Activated CD8-positive, alpha-beta T cell treated with anti-CD3 and anti-CD28 coated beads for 36 hours (primary cell): ENCODE measurements around the gene COG2. TPM values are rescaled to one million over a fixed set of nuclear protein-coding genes. Genes with fewer than 3 reads are reported as not detected.
"Not testable (repeated sequence)": the region's sequence is repeated elsewhere in the genome, so short reads cannot be mapped to it uniquely, and the experiment has no call there.

Source experiments
- ATAC-seq: fragments of 200-7000 bp; cut with Tn5 transposase; one replicate; pipeline ENCODE4 v1.10.0; 2021; ENCODE audit warnings: mild to moderate bottlenecking, moderate library complexity
- CTCF ChIA-PET: fragments of 350-600 bp; sonication (Branson Sonifier 250); formaldehyde crosslinking; loops from one replicate; lab custom pipeline; 2021; ENCODE audit warnings: antibody characterized with exemption; lab: Charles Lee
- POLR2A ChIA-PET: fragments of 350-600 bp; sonication (Branson Sonifier 250); formaldehyde crosslinking; loops from one replicate; lab custom pipeline; 2021; ENCODE audit warnings: antibody characterized with exemption; lab: Charles Lee
- DNase-seq: peaks from one replicate; pipeline ENCODE4 v3.0.0-alpha.2; 2020
- H3K27ac Mint-ChIP-seq: one replicate; pipeline ENCODE4 v1.8.0; 2021; ENCODE audit warnings: mild to moderate bottlenecking, mixed read lengths
- H3K27me3 Mint-ChIP-seq: one replicate; pipeline ENCODE4 v1.8.0; 2021; ENCODE audit warnings: mixed read lengths
- H3K36me3 Mint-ChIP-seq: one replicate; pipeline ENCODE4 v1.8.0; 2021; ENCODE audit warnings: low read depth, mixed read lengths
- H3K4me1 Mint-ChIP-seq: one replicate; pipeline ENCODE4 v1.8.0; 2021; ENCODE audit warnings: low read depth, mixed read lengths
- H3K4me3 Mint-ChIP-seq: one replicate; pipeline ENCODE4 v1.8.0; 2021; ENCODE audit warnings: mild to moderate bottlenecking, moderate library complexity, mixed read lengths
- H3K9me3 Mint-ChIP-seq: one replicate; pipeline ENCODE4 v1.8.0; 2021; ENCODE audit warnings: mixed read lengths
- CTCF ChIP-seq: fragments of 200-600 bp; IDR thresholded peaks from one replicate; pipeline ENCODE4 v1.8.0; 2022; ENCODE audit warnings: antibody characterized with exemption, mild to moderate bottlenecking
- intact Hi-C: fragments of 100-400 bp; cut with micrococcal nuclease; formaldehyde crosslinking; loops from one replicate; pipeline ENCODE4 v1.10.0; 2022
- total RNA-seq, 2 experiments: library from RNA; stranded (reverse); gene quantifications; one replicate each; pipeline ENCODE4 v1.2.3, GENCODE V29; 2021

COG2 gene
- total RNA-seq, 2 experiments from 2014 or later, result 26.1 to 27.6 TPM

DNA sequence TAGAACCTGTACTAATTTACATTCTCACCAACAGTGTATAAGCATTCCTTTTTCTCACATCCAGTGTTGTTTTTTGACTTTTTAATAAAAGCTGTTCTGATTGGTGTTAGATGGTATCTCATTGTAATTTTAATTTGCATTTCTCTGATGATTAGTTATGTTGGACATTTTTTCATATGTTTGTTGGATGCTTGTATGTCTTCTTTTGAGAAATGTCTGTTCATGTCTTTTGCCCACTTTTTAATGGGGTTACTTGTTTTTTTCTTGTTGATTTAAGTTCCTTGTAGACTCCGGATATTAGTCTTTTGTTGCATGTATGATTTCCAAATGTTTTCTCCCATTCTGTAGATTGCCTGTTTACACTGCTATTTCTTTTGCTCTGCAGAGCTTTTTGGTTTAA is 8.0 kb downstream of the COG2 start:
- CTCF ChIA-PET, result interaction anchor here (1.0 to 2.4 kb wide), 2 partner anchors 8 to 11 kb away, joined by 4 to 16 read pairs; partner anchors contain the start of gene COG2
- POLR2A ChIA-PET, result interaction anchor here (0.8 to 1.2 kb wide), 2 partner anchors 9 to 44 kb away, joined by 3 to 4 read pairs; no protein-coding TSS in a partner anchor
- Mint-ChIP-seq H3K4me3 (no peak overlapping the region), H3K9me3 (peaks cover 12% of the 10 kb centered on the region), H3K27ac (no peak overlapping the region), H3K4me1 (peaks cover 66% of the 10 kb centered on the region), H3K36me3 (peaks cover 37% of the 10 kb centered on the region), H3K27me3 (no peaks in the 10 kb centered on the region)
- ATAC-seq (no peak), DNase-seq (no peak)
- TF ChIP-seq CTCF, result no peak
- intact Hi-C loops, result no loop called here

GRCh38 chr1:230651235-230651634 is 9.0 kb downstream of the COG2 start:
- ATAC-seq (no peak), DNase-seq (no peak)
- peaks cover 12% of the 10 kb centered on the region for H3K9me3 Mint-ChIP-seq
- ChIA-PET CTCF (interaction anchor here (1.0 to 2.4 kb wide), 2 partner anchors 9 to 12 kb away, joined by 4 to 16 read pairs; partner anchors contain the start of gene COG2), POLR2A (interaction anchor here (0.6 to 1.2 kb wide), 3 partner anchors 9 to 241 kb away, joined by 3 to 4 read pairs (median 3); no protein-coding TSS in a partner anchor)
- H3K36me3 Mint-ChIP-seq, result peaks cover 33% of the 10 kb centered on the region
- peaks cover 69% of the 10 kb centered on the region for H3K4me1 Mint-ChIP-seq
- no peak overlapping the region for H3K27ac Mint-ChIP-seq
- TF ChIP-seq CTCF, result no peak
- H3K27me3 Mint-ChIP-seq, result no peaks in the 10 kb centered on the region
- intact Hi-C loops, result no loop called here
- no peak overlapping the region for H3K4me3 Mint-ChIP-seq

DNA sequence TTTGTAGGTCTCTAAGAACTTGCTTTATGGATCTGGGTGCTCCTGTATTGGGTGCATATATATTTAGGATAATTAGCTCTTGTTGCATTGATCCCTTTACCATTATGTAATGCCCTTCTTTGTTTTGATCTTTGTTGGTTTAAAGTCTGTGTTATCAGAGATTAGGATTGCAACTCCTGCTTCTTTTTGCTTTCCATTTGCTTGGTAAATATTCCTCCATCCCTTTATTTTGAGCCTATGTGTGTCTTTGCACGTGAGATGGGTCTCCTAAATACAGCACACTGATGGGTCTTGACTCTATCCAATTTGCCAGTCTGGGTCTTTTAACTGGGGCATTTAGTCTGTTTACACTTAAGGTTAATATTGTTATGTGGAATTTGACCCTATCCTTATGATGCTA is 14.4 kb downstream of the COG2 start:
- H3K27ac Mint-ChIP-seq, ATAC-seq, H3K4me3 Mint-ChIP-seq, H3K9me3 Mint-ChIP-seq, DNase-seq, H3K27me3 Mint-ChIP-seq, POLR2A ChIA-PET, intact Hi-C loops: not testable (repeated sequence)
- CTCF ChIA-PET, result interaction anchor here (1.2 kb wide), 1 partner anchor 15 kb away, joined by 3 read pairs; no protein-coding TSS in a partner anchor
- Mint-ChIP-seq H3K36me3 (peaks cover 24% of the 10 kb centered on the region), H3K4me1 (peaks cover 39% of the 10 kb centered on the region)

- intact Hi-C loops, ATAC-seq, H3K27ac Mint-ChIP-seq, H3K9me3 Mint-ChIP-seq, CTCF ChIA-PET, H3K4me3 Mint-ChIP-seq, H3K27me3 Mint-ChIP-seq, DNase-seq: not testable (repeated sequence)
- Mint-ChIP-seq H3K36me3 (peaks cover 20% of the 10 kb centered on the region), H3K4me1 (peaks cover 36% of the 10 kb centered on the region)
- POLR2A ChIA-PET, result interaction anchor here (0.8 kb wide), 1 partner anchor 12 kb away, joined by 3 read pairs; no protein-coding TSS in a partner anchor
Measured at GRCh38 chr1:230658103-230658502, 15.8 kb downstream of the COG2 start.

GRCh38 chr1:230658691-230659090 is 16.4 kb downstream of the COG2 start:
- POLR2A ChIA-PET, result interaction anchor here (0.8 kb wide), 1 partner anchor 13 kb away, joined by 3 read pairs; no protein-coding TSS in a partner anchor
- DNase-seq (no peak), ATAC-seq (no peak)
- no peak for TF ChIP-seq CTCF
- H3K36me3 Mint-ChIP-seq, result peaks cover 20% of the 10 kb centered on the region
- CTCF ChIA-PET, result no interaction called here
- H3K4me3 Mint-ChIP-seq, result no peak overlapping the region
- H3K9me3 Mint-ChIP-seq, result no peaks in the 10 kb centered on the region
- no peaks in the 10 kb centered on the region for H3K27me3 Mint-ChIP-seq
- intact Hi-C loops, result no loop called here
- peaks cover 34% of the 10 kb centered on the region for H3K4me1 Mint-ChIP-seq
- H3K27ac Mint-ChIP-seq, result no peak overlapping the region

- no peak for ATAC-seq
Measured at GRCh38 chr1:230661976-230662375, 19.7 kb downstream of the COG2 start.

More at GRCh38 chr1:230661976-230662375, 19.7 kb downstream of the COG2 start:
- Mint-ChIP-seq H3K27me3 (no peaks in the 10 kb centered on the region), H3K36me3 (peaks cover 23% of the 10 kb centered on the region), H3K9me3 (no peaks in the 10 kb centered on the region), H3K4me1 (peaks cover 5% of the 10 kb centered on the region), H3K27ac (no peak overlapping the region), H3K4me3 (no peak overlapping the region)
- no peak for TF ChIP-seq CTCF
- intact Hi-C loops, result no loop called here
- no peak for DNase-seq
- POLR2A ChIA-PET, result no interaction called here
- CTCF ChIA-PET, result interaction anchor here (0.6 to 1.5 kb wide), 3 partner anchors 20 to 600 kb away, joined by 3 to 4 read pairs (median 3); partner anchors contain the start of gene COG2
